GM21528 (cell line): ENCODE data around the gene HNRNPA3.
A peak's percentile ranks its signal among the peaks of the same experiment; 100 is the strongest.
"Not testable (repeated sequence)": the region's sequence is repeated elsewhere in the genome, so short reads cannot be mapped to it uniquely, and the experiment has no call there.

Source experiments
- ATAC-seq: cut with Tn5 transposase; IDR thresholded peaks from one replicate; pipeline ENCODE4 v1.9.1; 2021; ENCODE audit warnings: mild to moderate bottlenecking, moderate library complexity; ENCODE audit not compliant: unreplicated experiment, low FRiP score

HNRNPA3 gene

DNA sequence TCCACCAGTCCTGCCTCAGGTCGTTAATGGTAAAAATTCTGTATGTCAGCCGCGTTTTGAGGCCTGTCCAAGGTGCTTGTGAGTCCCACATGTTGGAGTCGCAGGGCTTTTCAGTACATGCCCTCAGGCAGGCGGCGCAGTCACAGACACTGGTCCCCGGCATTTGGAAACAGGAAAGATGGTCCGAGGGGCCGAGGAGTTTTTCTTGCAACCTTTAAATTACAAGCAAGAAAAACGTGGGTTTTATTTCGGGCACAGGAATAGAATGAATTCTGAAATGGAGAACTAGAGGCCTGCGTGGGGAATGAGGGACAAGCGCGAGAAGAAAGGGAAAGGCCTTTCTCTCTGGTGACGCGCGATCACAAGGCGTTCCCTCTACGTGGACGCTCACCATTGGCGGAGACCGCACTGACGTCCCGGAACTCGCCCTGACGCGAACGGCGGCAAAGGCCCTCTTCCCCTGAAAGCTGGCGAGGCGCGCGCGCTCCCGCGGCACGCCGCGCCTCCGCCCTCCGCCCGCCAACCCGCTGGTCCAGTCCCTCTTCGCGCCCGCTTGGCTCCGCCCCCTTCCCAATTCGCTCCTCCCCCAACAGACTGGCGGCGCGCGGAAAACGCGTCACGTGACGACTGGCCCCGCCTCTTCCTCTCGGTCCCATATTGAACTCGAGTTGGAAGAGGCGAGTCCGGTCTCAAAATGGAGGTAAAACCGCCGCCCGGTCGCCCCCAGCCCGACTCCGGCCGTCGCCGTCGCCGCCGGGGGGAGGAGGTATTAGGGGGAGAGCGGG, at the start of gene HNRNPA3:
HNRNPA3 (plus strand) TSS at position 689 of the 785 bp plus-strand sequence; CDS start at position 695, 6 bp downstream.
- peak; percentile 92 for ATAC-seq

DNA sequence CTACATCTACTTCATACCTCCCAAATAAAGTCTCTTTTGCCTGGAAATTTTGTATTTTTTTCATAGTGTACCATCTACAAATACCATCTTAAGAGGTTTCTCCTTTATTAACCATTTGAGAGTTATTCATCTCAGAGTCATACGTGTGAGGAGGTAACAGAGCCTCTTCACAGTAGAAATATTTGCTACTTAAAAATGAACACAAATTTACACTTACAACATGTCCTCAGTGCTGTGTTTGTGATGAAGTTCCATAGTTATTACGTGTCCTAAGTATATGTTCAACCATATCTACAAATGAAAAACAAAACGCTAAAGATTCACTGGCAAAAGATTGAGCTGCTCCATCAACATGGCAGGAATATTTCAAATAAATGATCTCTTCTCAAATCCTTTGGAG, 48.5 kb upstream of the HNRNPA3 start:
- no peak for ATAC-seq

DNA sequence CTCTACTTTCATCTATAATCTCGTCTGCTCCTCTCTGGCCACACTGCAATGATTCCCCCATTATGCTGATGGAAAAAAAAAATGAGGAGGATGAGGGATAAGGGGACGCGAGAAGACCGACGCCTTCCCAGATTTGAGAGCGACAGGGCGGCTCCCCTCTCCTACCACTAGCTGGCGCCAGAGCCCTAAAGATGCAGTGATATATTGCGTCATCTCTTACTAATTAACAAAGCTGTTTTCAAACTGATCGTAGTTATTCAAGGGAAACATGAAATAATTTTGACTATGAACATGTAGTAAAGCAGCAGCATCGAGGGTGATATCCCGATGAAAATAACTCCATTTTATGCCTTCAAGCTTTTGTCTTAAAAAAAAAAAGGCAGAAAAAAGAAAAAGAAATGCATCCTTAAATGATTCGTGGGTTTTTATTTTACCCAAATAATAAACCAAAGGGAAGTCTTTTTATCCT, 48.0 kb upstream of the HNRNPA3 start:
- ATAC-seq = peak; percentile 65

DNA sequence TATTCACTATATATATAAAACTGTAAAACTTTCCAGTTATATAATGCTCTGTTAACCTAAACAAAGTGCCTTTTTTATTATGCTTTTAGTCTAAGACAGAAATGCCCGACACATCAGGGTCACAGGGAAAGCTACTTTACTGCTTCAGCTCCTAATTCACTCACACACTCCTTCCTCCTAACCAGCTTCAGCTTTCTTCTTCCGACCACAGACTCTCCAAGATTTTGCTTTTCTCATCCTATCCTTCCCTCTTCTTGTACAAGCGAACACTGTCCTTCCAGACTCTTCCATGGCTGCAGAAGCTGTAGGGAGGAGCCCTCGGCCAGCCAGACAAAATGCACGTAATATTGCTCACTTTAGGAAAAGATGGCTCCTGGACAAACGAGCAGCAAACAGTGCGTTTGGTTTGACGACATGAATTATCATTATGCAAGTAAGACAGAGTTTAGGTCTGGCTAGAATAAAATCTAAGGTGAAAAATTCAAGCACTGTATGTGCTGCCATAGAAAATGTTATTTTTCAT, 47.5 kb upstream of the HNRNPA3 start:
- no peak for ATAC-seq

DNA sequence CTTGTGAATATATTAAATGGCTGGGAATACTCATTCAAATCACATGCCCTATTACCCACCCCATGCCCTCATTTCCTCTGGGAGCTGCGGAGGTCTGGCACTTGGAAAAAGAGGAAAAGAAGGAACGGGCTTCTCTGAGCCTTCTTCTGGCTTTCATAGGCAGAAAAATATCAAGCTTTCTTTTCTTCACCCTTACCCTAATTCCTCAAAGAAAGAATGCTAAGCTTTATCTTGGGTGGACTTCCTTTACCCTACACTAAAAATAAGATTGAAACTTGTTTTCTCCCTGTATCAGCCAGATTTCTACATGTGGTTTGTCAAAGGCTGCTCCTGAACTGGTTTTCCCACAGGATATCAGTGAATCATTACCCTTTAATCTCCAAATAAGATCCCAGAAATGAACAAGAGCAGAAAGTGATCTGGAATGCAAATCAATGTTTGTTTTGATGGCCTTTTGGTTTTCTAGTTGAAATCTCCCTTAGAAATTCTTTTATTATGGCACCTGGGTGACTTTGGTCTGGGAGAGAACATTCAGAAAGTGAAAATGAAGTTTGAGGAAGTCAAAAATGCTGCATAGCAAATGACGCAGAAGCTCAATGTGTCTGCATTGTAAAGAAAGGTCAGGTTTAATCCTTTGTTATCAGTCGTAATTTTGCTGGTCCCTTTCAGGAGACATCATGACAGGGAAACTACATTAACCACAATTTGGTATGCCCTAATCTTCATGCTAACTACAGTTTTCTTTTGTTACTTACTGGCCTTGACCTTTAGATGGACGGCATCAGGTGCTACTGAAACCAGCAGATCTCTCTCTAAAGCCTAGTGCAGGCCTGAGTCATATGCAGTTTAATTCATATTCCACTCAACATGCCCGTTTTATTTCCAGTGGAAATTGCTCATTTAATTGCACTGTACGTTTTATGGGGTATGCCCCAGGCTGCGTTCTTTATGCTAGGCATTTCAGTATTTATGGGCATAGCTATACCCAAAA, 46.6 kb upstream of the HNRNPA3 start:
- ATAC-seq = no peak

DNA sequence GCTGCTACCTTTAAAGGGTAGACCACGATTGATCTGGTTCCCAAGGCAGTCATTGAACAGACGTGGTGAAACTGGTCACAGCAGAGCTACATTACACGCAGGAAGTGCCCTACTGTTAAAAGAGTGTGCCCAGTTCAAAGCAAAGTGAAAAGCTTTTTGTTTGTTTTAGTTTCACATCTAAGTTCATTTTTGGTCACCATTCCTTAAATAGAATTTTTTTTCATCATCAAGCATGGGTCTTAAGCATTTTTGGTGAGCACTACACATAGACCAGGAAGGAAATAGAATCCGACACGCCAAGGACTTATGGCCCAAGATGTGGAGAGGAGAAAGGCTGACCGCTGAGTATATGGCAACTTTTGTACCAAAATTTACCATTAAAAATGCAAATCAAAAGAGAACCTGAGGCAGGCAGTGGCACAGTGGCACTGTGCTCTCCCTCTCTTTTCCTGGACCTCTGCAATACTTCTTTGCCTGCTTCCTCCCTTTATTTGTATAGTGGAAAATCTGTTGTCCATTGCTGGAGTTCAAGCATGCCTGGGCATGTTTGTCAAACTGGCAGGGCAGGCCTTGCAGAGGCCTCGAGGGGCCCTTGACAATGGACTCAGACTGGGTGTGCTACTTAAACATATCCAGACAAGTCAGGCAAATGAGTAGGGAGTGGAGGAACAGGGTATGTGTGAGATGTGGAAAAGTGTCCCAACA, 42.6 kb upstream of the HNRNPA3 start:
- peak; percentile 70 for ATAC-seq

DNA sequence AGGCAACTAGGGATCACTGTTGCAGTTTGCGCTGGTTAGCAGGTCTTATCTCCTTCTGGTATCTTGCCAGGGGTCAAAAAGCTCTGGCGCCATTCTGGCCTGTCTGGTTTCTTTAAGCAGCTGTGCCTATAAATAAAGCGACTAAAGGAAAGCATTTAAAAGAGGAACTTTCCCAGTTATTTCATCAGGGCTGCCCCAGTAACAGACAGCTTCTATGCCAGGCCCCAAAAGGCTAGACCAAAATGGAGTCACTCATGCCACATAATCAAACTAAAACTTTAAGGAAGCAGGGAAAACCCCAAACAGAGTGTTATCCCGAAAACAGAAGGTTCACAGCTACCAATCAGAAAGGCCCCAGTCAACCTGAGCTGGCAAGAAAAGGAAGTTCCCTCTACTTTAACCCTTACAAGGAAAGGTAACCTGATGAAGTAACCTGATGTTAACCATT, 41.2 kb upstream of the HNRNPA3 start:
- ATAC-seq = no peak

DNA sequence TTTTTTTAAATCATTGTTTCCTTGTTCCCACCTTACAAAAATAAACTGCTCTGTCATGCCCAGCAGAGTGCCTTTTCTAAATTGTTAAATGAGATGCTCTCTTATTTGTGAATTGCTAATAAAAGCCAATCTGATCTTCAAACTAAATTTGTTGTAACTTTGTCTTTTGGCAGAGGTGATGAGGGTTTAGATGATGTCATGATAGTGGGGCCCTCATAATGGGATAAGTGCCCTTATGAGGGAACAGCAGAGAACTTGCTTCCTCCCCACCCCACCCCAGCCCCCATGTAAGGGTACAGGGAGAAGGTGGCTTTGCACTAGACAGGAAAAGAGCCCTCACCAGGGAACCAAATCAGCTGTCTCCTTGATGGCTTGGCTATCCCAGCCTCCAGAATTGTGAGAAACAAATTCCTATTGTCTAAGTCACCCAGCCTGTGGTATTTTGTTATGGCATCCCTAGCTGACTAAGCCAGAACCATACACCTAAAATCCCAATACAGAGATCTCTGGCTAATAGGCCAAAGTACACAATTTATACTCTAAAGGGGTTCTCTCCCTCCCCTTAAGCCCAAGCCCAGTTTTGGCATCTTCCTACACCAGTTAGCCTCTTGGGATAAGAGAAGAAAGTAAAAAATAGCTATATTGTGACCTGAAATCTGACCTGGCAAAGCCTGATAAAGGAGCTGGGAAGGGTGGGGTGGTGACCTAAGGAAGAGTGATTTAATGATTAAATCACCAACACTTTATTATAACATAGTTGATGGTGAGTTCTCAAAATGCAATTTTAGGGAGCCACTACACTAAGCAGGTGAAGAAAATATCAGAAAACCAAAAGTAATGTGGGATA, 40.3 kb upstream of the HNRNPA3 start:
- ATAC-seq = no peak

DNA sequence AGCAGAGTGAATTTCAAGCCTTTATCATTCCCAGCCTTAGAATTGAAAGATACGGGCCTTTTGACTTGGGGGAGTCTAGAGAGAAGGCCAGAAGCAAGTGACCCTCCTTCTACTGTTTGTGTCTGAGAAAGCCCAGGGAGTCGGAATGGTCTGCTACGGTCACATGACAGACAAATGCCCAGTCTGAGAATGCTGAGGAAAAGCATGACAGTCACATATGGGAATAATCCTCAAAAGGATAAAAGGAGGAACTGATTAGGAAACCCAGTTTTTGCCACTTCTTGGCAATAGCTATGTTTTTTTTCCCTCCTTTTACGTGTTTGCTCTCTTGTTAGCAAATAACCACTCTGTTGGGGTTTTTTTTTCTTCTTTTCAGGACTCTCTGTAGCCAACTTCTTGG, 38.1 kb upstream of the HNRNPA3 start:
- ATAC-seq = no peak

DNA sequence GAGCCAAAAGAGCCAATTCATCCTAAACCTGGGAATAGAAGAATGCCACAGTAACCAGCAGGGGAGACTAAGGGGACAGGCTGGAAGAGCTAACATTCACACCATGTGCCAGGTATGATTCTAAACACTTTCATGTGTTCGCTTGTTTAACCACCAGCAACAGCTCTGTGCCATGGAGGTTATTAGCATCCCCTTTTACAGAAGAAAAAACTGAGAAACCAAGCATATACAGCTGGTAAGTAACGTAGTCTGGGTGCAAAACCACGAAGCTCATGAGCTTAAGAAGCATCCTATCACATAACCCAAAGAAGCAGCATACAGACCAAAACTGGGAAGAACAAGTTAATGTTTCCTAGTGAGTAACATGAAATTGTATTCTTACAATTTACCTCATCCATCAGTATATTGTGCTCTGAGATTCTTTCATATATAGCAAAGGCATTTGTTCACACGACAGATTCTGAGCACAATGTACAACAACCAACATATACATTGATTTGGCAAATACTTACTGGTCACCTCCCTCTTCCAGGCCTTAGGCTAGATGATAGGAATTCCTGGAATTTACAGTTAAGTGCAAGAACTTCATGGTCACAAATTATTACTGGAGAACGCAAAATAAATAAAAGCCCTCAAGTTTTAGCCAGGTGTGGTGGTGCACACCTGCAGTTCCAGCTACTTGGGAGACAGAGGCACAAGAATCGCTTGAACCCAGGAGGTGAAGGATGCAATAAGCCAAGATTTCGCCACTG, 36.5 kb upstream of the HNRNPA3 start:
- ATAC-seq = no peak

DNA sequence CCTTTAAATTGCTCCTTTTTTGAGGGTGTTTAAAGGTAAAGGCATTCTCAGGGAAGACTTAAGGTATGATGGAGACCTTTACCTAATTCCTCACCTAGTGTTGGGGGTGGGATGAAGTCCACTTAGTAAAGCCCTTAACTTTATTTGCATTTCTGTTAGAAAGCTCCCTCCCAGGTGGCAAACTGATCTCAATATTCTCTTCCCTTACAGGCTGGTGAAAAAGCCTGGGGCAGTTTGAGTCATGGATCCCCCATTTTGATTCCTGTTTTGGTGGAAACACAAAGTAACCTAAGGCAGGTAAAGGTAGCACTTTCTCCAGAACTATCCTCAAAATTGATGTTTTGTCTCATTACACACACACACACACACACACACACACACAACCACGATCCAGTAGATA, 33.8 kb upstream of the HNRNPA3 start:
- no peak for ATAC-seq

DNA sequence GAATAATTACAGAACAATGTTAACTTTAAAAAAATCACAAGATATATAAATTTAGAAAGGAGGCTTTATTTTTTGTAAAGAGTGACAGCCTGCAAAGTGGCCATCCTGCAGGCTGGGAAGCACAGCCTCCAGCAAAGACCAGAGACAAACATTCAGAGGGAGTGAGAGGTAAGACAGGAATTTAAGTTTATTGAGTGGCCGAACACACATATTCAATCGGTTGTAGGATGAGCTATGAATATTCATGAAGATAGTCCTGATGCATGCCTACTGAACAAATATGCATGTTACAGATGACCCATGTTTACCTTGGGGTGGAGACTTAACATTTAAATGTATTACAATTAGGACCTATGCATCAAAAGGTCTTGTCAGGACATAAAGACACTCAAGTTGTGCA, 33.4 kb upstream of the HNRNPA3 start:
- no peak for ATAC-seq

DNA sequence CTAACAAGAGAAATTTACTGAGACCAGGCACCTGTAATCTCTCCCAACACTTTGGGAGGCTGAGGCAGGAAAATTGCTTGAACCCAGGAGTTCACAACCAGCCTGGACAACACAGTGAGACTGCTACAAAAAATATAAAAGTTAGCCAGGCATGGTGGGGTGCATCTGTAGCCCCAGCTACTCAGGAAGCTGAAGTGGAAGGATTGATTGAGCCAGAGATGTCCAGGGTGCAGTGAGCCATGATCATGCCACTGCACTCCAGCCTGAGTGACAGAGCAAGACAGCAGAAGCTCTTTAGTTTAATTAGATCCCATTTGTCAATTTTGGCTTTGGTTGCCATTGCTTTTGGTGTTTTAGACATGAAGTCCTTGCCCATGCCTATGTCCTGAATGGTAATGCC, 32.9 kb upstream of the HNRNPA3 start:
- ATAC-seq = not testable (repeated sequence)

DNA sequence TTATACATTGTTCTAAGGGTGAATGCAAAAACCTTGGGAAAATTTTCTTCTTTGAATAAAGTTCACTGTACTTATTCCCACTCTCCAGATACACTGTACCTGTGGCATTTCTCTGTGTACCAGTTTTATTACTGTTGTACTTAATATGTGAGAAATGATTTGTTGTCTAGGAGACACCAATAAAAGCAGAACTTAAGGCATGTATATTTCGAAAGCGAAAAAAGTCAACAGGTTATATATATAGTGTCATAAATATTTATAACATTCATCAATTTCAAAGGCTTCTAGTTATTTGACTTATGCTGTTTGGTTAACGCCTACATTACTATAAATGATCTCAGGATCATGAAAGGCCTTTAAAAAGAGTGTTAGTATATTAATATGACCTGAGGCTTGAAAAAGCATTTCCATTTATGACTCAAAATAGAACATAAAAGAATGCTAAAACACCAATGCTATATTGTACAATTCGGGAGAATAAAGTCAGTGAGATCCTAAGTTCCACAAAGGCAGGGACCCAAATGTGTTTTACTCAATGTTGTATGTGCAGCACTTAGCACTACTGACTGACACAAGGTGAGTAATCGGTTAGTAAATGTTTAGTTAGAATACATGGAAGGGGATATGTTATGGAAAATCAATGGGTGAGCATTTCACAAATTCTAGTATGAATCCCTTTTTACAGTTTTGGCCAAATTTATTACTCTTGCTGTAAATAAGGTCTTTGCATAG, 32.2 kb upstream of the HNRNPA3 start:
- no peak for ATAC-seq

DNA sequence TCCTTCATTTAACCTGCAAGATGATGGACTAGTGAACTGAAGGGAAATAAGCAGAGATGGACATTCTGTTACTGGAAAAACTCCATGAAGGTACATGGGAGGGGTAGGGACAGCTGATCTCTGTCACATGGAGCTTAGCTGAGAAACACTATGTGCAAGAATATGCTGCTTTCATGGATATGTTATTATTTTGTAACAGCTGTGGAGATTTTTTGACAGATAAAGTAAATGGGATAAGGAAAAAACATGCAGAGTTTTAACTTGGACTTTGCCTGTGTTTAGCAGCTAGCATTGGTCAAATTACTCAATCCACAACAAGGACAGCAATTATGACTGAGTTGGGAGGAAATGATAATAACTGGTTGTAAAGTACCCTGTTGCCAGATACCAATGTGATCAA, 28.7 kb upstream of the HNRNPA3 start:
- ATAC-seq = no peak

DNA sequence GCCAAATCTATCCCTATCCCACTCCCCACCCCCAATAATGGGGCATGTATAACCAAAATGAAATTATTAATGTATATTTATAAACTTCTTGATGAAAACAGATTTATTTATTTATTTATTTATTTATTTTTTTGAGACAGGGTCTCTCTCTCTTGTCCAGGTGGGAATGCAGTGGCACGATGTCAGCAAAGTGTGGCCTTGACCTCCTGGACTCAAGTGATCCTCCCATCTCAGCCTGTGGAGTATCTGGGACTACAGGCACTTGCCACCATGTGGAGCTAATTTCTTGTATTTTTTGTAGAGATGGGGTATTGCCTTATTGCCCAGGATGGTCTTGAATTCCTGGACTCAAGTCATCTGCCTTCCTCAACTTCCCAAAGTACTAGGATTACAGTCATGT, 28.0 kb upstream of the HNRNPA3 start:
- no peak for ATAC-seq

DNA sequence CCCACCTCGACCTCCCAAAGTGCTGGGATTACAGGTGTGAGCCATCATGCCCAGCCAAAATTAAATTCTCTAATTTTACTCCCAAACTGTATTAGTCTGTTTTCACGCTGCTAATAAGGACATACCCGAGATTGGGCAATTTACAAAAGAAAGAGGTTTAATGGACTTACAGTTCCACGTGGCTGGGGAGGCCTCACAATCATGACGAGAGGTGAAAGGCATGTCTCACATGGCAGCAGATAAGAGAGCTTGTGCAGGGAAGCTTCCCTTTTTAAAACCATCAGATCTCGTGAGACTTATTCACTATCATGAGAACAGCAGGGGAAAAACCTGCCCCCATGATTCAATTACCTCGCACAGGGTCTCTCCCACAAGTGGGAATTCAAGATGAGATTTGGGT, 26.6 kb upstream of the HNRNPA3 start:
- not testable (repeated sequence) for ATAC-seq

DNA sequence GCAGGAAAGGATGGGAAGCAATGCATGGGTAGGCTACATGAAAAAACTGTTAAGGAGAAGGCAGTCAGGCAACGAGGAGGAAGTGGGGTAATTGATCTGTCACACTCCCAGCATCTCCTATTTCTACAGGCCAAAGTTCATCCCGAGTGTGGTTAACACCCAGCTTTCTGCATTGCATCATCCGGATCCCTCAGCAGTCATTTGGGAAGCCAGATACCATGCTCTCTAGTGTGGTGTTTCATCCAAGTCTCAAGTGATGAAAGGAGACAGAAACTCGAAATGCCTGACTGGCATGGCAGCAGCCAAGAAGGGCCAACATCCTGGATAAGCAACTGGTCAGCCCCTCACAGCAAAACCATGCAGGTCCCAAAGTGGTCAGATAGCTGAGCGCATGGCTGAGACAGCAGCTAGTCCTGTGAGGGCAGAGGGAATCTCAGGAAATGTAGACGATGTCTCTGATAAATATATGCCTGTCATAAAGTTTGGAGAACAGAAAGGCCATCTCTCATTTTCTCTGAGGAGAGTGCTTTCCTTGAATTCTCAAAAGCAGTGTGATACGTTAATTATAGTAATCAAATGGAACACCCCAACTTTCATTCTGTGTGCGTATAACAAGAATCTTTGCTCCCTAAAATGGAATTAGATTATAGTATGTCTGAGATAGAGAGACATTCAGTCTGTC, 24.8 kb upstream of the HNRNPA3 start:
- ATAC-seq = no peak
